ENCODE results near the gene OR6V1.

The OR6V1 gene

DNA sequence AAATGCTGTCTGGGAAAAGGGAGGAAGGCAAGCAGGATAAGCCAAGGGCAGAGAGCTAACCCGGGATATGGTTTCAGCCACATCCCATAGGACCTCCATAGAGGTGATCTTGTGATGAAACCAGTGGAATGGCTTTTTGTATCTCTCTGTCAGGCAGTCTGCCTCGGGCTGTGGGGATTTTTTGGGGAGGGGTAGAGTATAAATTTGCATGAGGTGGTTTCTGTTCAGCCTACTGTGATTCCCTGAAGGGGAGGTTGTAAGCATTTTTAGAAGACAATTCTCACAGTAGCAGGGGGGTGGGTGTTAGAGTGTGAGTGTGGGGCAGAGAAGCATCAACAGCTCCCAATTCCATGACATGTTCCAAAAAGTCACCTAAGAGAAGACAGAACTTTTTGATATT, 37.1 kb upstream of the OR6V1 start:
- Histone ChIP-seq H3K9ac (ENCODE audit: low read depth in 1 of 2, low read length in 2 of 2) (no peak overlapping the region), H3K27me3 (ENCODE audit: control insufficient read depth in 2 of 2, insufficient read depth in 2 of 2, low read length in 2 of 2) (no peaks in the 10 kb centered on the region), H3K4me1 (ENCODE audit: control insufficient read depth in 2 of 2, insufficient read depth in 2 of 2, low read length in 2 of 2) (no peaks in the 10 kb centered on the region), H3K36me3 (ENCODE audit: control insufficient read depth in 2 of 2, insufficient read depth in 2 of 2, low read length in 2 of 2) (no peaks in the 10 kb centered on the region), H3K4me3 (ENCODE audit: low read length in 2 of 2) (no peak overlapping the region), H3K9me3 (ENCODE audit: control insufficient read depth in 2 of 2, low read length in 2 of 2) (no peaks in the 10 kb centered on the region), H3K27ac (ENCODE audit: low read depth in 2 of 2, low read length in 2 of 2) (no peak overlapping the region)

DNA sequence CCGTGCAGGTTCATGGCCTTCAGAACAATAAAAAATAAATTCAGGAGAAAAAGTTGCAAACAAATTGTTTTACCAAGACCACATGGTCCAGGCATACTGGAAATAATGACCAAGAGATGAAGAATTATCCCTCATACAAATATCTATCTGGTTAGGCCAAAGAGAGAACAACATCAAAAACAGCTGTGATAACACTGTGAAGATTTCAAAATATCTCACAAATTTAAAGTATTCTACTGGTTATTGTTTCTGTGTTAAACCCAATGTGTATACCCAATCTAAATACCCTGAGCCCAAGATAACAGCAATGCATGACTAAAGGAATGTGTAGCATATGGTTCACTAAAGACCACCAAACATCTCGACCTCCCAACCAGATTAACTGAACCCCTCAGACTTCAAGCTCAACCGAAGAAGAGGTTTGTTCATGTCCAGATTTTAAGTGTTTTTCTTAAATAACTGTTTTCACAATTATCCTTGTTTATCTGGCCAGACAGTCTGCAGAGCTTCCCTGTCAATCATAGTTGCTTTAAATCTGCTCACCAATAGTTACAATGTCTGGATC, 36.1 kb upstream of the OR6V1 start:
- no peaks in the 10 kb centered on the region for H3K36me3 ChIP-seq (ENCODE audit: control insufficient read depth in 2 of 2, insufficient read depth in 2 of 2, low read length in 2 of 2)
- H3K9me3 ChIP-seq (ENCODE audit: control insufficient read depth in 2 of 2, low read length in 2 of 2), result no peaks in the 10 kb centered on the region
- H3K4me3 ChIP-seq (ENCODE audit: low read length in 2 of 2), result no peak overlapping the region
- H3K4me1 ChIP-seq (ENCODE audit: control insufficient read depth in 2 of 2, insufficient read depth in 2 of 2, low read length in 2 of 2), result no peaks in the 10 kb centered on the region
- H3K27me3 ChIP-seq (ENCODE audit: control insufficient read depth in 2 of 2, insufficient read depth in 2 of 2, low read length in 2 of 2), result no peaks in the 10 kb centered on the region
- no peak overlapping the region for H3K27ac ChIP-seq (ENCODE audit: low read depth in 2 of 2, low read length in 2 of 2)
- H3K9ac ChIP-seq (ENCODE audit: low read depth in 1 of 2, low read length in 2 of 2), result no peak overlapping the region

DNA sequence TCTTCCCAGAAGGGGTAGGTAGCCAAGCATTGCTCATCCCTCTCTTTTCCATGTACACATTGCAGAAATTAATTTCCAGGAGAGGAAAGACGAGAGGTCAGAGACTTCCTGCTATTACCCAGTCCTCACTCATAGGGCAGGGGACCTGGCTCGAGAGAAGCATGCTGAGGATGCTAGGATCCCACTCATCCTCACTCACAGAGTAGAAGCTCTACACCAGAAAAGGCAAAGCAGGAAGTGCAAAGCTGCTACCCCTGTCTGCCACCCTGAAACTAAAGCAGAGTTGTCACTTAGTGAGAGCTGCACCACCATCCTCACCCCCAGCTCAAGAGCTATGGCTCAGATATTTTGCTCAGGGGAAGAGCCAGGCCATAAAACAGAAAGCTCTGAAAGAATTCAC, 35.1 kb upstream of the OR6V1 start:
- Histone ChIP-seq H3K36me3 (ENCODE audit: control insufficient read depth in 2 of 2, insufficient read depth in 2 of 2, low read length in 2 of 2) (no peaks in the 10 kb centered on the region), H3K27ac (ENCODE audit: low read depth in 2 of 2, low read length in 2 of 2) (no peak overlapping the region), H3K27me3 (ENCODE audit: control insufficient read depth in 2 of 2, insufficient read depth in 2 of 2, low read length in 2 of 2) (no peaks in the 10 kb centered on the region), H3K9ac (ENCODE audit: low read depth in 1 of 2, low read length in 2 of 2) (no peak overlapping the region), H3K4me1 (ENCODE audit: control insufficient read depth in 2 of 2, insufficient read depth in 2 of 2, low read length in 2 of 2) (no peaks in the 10 kb centered on the region), H3K9me3 (ENCODE audit: control insufficient read depth in 2 of 2, low read length in 2 of 2) (no peaks in the 10 kb centered on the region), H3K4me3 (ENCODE audit: low read length in 2 of 2) (no peak overlapping the region)

DNA sequence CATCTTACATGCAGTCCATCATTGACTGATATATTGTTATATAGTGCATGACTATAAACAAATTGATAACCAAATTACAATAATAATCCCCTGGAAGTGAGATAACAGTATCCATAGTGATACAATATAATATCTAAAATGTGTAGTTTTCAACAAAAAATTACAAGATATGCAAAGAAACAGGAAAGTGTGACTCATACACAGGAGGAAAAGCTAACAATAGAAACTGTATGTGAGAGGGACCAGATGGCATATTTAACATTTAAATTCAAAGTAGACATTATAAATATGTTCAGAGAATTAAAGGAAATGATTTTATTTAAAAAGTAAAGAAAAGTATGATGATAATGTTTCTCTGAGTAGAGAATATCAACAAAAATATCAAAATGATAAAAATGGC, 33.2 kb upstream of the OR6V1 start:
- no peak overlapping the region for H3K4me3 ChIP-seq (ENCODE audit: low read length in 2 of 2)
- no peak overlapping the region for H3K27ac ChIP-seq (ENCODE audit: low read depth in 2 of 2, low read length in 2 of 2)
- H3K27me3 ChIP-seq (ENCODE audit: control insufficient read depth in 2 of 2, insufficient read depth in 2 of 2, low read length in 2 of 2), result no peaks in the 10 kb centered on the region
- H3K9ac ChIP-seq (ENCODE audit: low read depth in 1 of 2, low read length in 2 of 2), result no peak overlapping the region
- H3K9me3 ChIP-seq (ENCODE audit: control insufficient read depth in 2 of 2, low read length in 2 of 2), result no peaks in the 10 kb centered on the region
- H3K36me3 ChIP-seq (ENCODE audit: control insufficient read depth in 2 of 2, insufficient read depth in 2 of 2, low read length in 2 of 2), result no peaks in the 10 kb centered on the region
- H3K4me1 ChIP-seq (ENCODE audit: control insufficient read depth in 2 of 2, insufficient read depth in 2 of 2, low read length in 2 of 2), result no peaks in the 10 kb centered on the region

DNA sequence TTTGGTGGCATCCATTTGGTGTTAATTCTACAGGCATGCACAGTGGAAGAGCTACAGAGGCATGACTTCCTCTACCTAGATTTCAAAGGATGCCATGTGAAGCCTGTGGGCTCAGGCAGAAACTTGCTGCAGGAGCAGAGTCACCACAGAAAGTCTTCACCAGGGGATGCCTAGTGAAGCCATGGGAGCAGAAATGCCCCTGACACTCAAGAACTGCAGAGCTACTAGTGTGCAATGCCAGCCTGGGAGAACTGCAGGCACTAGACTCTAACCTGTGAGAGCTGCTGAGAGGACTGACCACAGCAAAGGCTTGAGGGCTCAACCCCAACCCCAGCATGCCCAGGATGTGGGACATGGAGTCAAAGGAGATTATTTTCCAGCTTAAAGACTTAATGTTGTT, 29.1 kb upstream of the OR6V1 start:
- Histone ChIP-seq H3K9me3 (ENCODE audit: control insufficient read depth in 2 of 2, low read length in 2 of 2) (no peaks in the 10 kb centered on the region), H3K9ac (ENCODE audit: low read depth in 1 of 2, low read length in 2 of 2) (no peak overlapping the region), H3K36me3 (ENCODE audit: control insufficient read depth in 2 of 2, insufficient read depth in 2 of 2, low read length in 2 of 2) (no peaks in the 10 kb centered on the region), H3K4me3 (ENCODE audit: low read length in 2 of 2) (no peak overlapping the region), H3K4me1 (ENCODE audit: control insufficient read depth in 2 of 2, insufficient read depth in 2 of 2, low read length in 2 of 2) (no peaks in the 10 kb centered on the region), H3K27me3 (ENCODE audit: control insufficient read depth in 2 of 2, insufficient read depth in 2 of 2, low read length in 2 of 2) (no peaks in the 10 kb centered on the region), H3K27ac (ENCODE audit: low read depth in 2 of 2, low read length in 2 of 2) (no peak overlapping the region)

DNA sequence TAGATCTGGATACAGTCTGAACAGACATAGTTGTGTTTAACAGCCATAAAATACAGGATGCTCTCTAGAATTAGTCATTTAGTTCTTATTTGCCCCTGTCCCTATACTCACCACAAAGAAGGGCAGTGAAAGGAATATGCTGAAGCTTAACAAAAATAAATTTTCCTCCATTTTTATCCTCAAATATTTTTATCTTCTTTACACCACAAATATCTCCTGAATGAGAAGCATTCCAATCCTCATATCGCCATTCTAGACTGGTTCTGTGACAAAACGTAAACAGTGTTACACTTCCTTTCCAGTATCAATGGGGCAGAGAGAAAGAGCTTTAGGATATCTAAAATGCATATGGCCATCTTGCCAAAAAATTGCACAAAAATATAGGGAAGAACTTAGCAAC, 26.8 kb upstream of the OR6V1 start:
- Histone ChIP-seq H3K4me1 (ENCODE audit: control insufficient read depth in 2 of 2, insufficient read depth in 2 of 2, low read length in 2 of 2) (no peaks in the 10 kb centered on the region), H3K9ac (ENCODE audit: low read depth in 1 of 2, low read length in 2 of 2) (no peak overlapping the region), H3K36me3 (ENCODE audit: control insufficient read depth in 2 of 2, insufficient read depth in 2 of 2, low read length in 2 of 2) (no peaks in the 10 kb centered on the region), H3K9me3 (ENCODE audit: control insufficient read depth in 2 of 2, low read length in 2 of 2) (no peaks in the 10 kb centered on the region), H3K27ac (ENCODE audit: low read depth in 2 of 2, low read length in 2 of 2) (no peak overlapping the region), H3K4me3 (ENCODE audit: low read length in 2 of 2) (no peak overlapping the region), H3K27me3 (ENCODE audit: control insufficient read depth in 2 of 2, insufficient read depth in 2 of 2, low read length in 2 of 2) (no peaks in the 10 kb centered on the region)

DNA sequence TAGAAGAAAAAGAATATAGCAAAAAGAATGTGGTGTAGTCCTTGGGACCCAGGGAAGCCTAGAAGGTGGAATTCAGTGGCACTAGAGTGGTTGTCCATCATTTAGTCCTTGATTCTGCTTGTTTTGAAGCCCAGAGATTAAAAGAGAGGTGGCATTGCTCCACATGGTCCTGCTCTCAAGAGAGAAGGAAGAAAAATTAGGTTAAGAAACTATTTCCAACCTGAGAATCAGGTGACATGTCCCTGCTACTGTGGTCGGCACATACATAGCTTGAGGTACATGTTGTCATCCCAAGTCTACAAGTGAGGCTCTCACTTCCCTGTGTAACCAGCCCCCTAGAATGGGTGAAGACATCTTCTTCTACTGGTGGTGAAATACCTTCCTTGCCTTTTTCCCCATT, 25.1 kb upstream of the OR6V1 start, which contains the start of gene OR9A2:
Gene OR9A2 (minus strand): TSS at position 101 of the 400 bp plus-strand sequence. CDS start 0 bp downstream, at position 101.
- H3K9me3 ChIP-seq (ENCODE audit: control insufficient read depth in 2 of 2, low read length in 2 of 2), result no peaks in the 10 kb centered on the region
- no peaks in the 10 kb centered on the region for H3K27me3 ChIP-seq (ENCODE audit: control insufficient read depth in 2 of 2, insufficient read depth in 2 of 2, low read length in 2 of 2)
- no peaks in the 10 kb centered on the region for H3K4me1 ChIP-seq (ENCODE audit: control insufficient read depth in 2 of 2, insufficient read depth in 2 of 2, low read length in 2 of 2)
- no peak within 1 kb of the TSS for H3K27ac ChIP-seq (ENCODE audit: low read depth in 2 of 2, low read length in 2 of 2)
- H3K4me3 ChIP-seq (ENCODE audit: low read length in 2 of 2), result no peak within 1 kb of the TSS
- no peaks in the 10 kb centered on the region for H3K36me3 ChIP-seq (ENCODE audit: control insufficient read depth in 2 of 2, insufficient read depth in 2 of 2, low read length in 2 of 2)
- H3K9ac ChIP-seq (ENCODE audit: low read depth in 1 of 2, low read length in 2 of 2), result no peak within 1 kb of the TSS

DNA sequence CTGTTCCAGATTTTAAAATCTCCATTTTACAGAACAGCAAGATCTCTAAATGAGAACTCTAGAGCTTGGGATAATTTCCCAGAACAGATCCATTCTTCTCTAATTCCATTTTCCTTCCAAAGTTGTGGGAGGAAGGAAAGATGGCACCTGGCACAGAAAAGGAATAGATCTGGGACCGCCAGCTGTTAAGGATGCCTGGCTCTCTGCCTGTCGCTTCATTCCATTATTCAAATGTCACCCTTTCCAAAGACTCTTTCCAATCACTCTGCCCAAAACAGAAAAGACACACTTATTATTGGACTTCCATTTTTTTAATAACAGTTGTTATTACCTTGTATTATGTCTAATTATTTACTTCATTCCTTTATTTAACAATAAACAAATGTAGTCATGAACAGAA, 24.5 kb upstream of the OR6V1 start:
- Histone ChIP-seq H3K4me3 (ENCODE audit: low read length in 2 of 2) (no peak overlapping the region), H3K27me3 (ENCODE audit: control insufficient read depth in 2 of 2, insufficient read depth in 2 of 2, low read length in 2 of 2) (no peaks in the 10 kb centered on the region), H3K4me1 (ENCODE audit: control insufficient read depth in 2 of 2, insufficient read depth in 2 of 2, low read length in 2 of 2) (no peaks in the 10 kb centered on the region), H3K9ac (ENCODE audit: low read depth in 1 of 2, low read length in 2 of 2) (no peak overlapping the region), H3K27ac (ENCODE audit: low read depth in 2 of 2, low read length in 2 of 2) (no peak overlapping the region), H3K36me3 (ENCODE audit: control insufficient read depth in 2 of 2, insufficient read depth in 2 of 2, low read length in 2 of 2) (no peaks in the 10 kb centered on the region), H3K9me3 (ENCODE audit: control insufficient read depth in 2 of 2, low read length in 2 of 2) (no peaks in the 10 kb centered on the region)

DNA sequence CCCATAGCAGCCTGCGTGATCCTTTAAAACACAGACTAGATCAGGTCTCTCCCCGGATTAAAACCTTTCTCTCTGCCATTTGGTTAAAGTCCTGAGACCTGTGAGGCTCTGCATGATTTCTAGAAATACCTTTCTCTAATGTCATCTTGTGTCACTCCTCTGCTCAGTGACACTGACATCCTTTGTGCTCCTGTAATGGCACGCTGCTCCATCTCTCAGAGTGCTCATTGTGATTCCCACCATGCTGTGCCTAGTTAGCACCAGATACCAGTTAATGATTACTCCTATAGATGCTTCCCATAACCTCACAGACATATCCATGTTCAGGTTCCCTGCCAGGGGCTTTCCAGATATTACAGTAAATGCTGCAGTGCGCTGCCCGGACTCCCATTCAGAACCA, 13.5 kb upstream of the OR6V1 start:
- H3K9me3 ChIP-seq (ENCODE audit: control insufficient read depth in 2 of 2, low read length in 2 of 2), result no peaks in the 10 kb centered on the region
- no peaks in the 10 kb centered on the region for H3K27me3 ChIP-seq (ENCODE audit: control insufficient read depth in 2 of 2, insufficient read depth in 2 of 2, low read length in 2 of 2)
- H3K4me3 ChIP-seq (ENCODE audit: low read length in 2 of 2), result no peak overlapping the region
- H3K36me3 ChIP-seq (ENCODE audit: control insufficient read depth in 2 of 2, insufficient read depth in 2 of 2, low read length in 2 of 2), result no peaks in the 10 kb centered on the region
- H3K9ac ChIP-seq (ENCODE audit: low read depth in 1 of 2, low read length in 2 of 2), result no peak overlapping the region
- no peak overlapping the region for H3K27ac ChIP-seq (ENCODE audit: low read depth in 2 of 2, low read length in 2 of 2)
- H3K4me1 ChIP-seq (ENCODE audit: control insufficient read depth in 2 of 2, insufficient read depth in 2 of 2, low read length in 2 of 2), result no peaks in the 10 kb centered on the region

DNA sequence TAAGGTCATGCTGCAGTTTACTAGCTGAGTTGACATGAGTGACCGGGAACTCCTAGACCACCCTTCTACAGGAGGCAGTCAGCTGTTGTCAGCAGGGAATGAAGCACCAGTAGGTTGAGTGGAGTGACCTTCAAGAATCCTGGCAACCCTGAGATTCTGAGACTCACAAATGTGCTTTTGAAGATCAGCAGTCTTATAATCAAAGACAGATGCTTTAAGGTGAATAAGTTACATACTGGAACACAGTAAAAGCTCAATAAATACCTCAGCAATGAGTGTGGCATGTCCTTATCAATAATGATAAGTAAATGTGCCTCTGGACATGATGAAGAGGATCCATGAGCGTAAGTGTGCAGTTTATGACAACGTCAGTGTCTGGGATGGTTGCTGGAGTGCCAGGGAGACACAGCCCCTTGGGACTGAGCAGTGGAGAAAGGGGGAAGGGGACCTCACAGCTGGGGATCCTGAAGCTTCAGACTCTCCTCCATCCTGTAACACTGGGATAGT, 11.9 kb upstream of the OR6V1 start:
- Histone ChIP-seq H3K4me1 (ENCODE audit: control insufficient read depth in 2 of 2, insufficient read depth in 2 of 2, low read length in 2 of 2) (no peaks in the 10 kb centered on the region), H3K27ac (ENCODE audit: low read depth in 2 of 2, low read length in 2 of 2) (no peak overlapping the region), H3K9me3 (ENCODE audit: control insufficient read depth in 2 of 2, low read length in 2 of 2) (no peaks in the 10 kb centered on the region), H3K36me3 (ENCODE audit: control insufficient read depth in 2 of 2, insufficient read depth in 2 of 2, low read length in 2 of 2) (no peaks in the 10 kb centered on the region), H3K27me3 (ENCODE audit: control insufficient read depth in 2 of 2, insufficient read depth in 2 of 2, low read length in 2 of 2) (no peaks in the 10 kb centered on the region), H3K4me3 (ENCODE audit: low read length in 2 of 2) (no peak overlapping the region), H3K9ac (ENCODE audit: low read depth in 1 of 2, low read length in 2 of 2) (no peak overlapping the region)

DNA sequence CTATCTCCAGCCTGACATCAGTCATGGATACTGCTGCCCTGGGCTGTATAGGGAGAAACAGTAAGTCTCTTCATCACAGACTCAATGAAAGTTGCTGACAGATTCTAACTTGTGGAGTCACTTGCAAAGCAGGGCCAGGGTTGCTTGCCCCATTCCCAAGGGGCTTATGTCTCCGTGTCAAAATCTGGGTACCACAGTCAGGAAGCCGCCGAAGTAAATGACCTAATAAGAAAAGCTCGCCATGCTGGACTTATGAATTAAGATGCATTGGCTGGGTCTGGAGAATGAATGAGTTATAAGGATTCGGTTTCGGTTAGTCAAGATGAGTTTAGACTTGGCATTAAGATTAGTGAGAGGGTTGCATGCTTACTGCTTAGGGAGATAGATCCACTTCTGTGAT, 10.8 kb upstream of the OR6V1 start:
- no peaks in the 10 kb centered on the region for H3K9me3 ChIP-seq (ENCODE audit: control insufficient read depth in 2 of 2, low read length in 2 of 2)
- H3K4me3 ChIP-seq (ENCODE audit: low read length in 2 of 2), result no peak overlapping the region
- no peaks in the 10 kb centered on the region for H3K4me1 ChIP-seq (ENCODE audit: control insufficient read depth in 2 of 2, insufficient read depth in 2 of 2, low read length in 2 of 2)
- no peaks in the 10 kb centered on the region for H3K36me3 ChIP-seq (ENCODE audit: control insufficient read depth in 2 of 2, insufficient read depth in 2 of 2, low read length in 2 of 2)
- H3K27me3 ChIP-seq (ENCODE audit: control insufficient read depth in 2 of 2, insufficient read depth in 2 of 2, low read length in 2 of 2), result no peaks in the 10 kb centered on the region
- H3K27ac ChIP-seq (ENCODE audit: low read depth in 2 of 2, low read length in 2 of 2), result no peak overlapping the region
- no peak overlapping the region for H3K9ac ChIP-seq (ENCODE audit: low read depth in 1 of 2, low read length in 2 of 2)

Measured in mucosa of rectum (tissue), 2 donors.